Skeletal muscle satellite cell (primary cell): ENCODE results near the gene CCR6.
"Not testable (repeated sequence)": the region's sequence is repeated elsewhere in the genome, so short reads cannot be mapped to it uniquely, and the experiment has no call there.

Source experiments
- H3K27me3 ChIP-seq: 2 replicates; pipeline ENCODE4 v1.7.0; 2013; ENCODE audit warnings: low read length; ENCODE audit not compliant: control insufficient read depth, insufficient read depth
- H3K36me3 ChIP-seq: 2 replicates; pipeline ENCODE4 v1.7.0; 2013; ENCODE audit warnings: mild to moderate bottlenecking, control low read depth, low read length; ENCODE audit not compliant: insufficient read depth
- H3K4me1 ChIP-seq: 2 replicates; pipeline ENCODE4 v1.7.0; 2013; ENCODE audit warnings: low read length; ENCODE audit not compliant: control insufficient read depth, insufficient read depth
- H3K4me2 ChIP-seq: 2 replicates; pipeline ENCODE4 v1.7.0; 2013; ENCODE audit warnings: mild to moderate bottlenecking, low read length
- H3K4me3 ChIP-seq: 2 replicates; pipeline ENCODE4 v1.7.0; 2013; ENCODE audit warnings: low read length
- H3K9ac ChIP-seq: 2 replicates; pipeline ENCODE4 v1.7.0; 2013; ENCODE audit warnings: mild to moderate bottlenecking, low read depth, low read length, moderate library complexity
- H3K9me3 ChIP-seq: replicated peaks from 2 replicates; pipeline ENCODE4 v1.7.0; 2013; ENCODE audit warnings: mild to moderate bottlenecking, control low read depth, low read length

CCR6 gene

GRCh38 chr6:167185101-167185500 is 62.2 kb downstream of the CCR6 start:
- H3K9ac ChIP-seq, H3K9me3 ChIP-seq, H3K36me3 ChIP-seq, H3K4me1 ChIP-seq, H3K4me3 ChIP-seq, H3K4me2 ChIP-seq, H3K27me3 ChIP-seq: not testable (repeated sequence)

- not testable (repeated sequence) for H3K27me3 ChIP-seq, H3K4me1 ChIP-seq, H3K9ac ChIP-seq, H3K9me3 ChIP-seq, H3K36me3 ChIP-seq, H3K4me2 ChIP-seq, H3K4me3 ChIP-seq
Measured at GRCh38 chr6:167187275-167187674, 64.4 kb downstream of the CCR6 start.
